ENCODE measurements around the gene NSUN6.
A peak's percentile ranks its signal among the peaks of the same experiment; 100 is the strongest.

NSUN6 gene

GRCh38 chr10:18561861-18562551 is 89.4 kb downstream of the NSUN6 start:
- DNase-seq (ENCODE audit: low spot score): no peak

GRCh38 chr10:18557960-18558359 is 93.4 kb downstream of the NSUN6 start:
- DNase-seq (ENCODE audit: low spot score): no peak

GRCh38 chr10:18556522-18557147 is 94.8 kb downstream of the NSUN6 start:
- no peak for DNase-seq (ENCODE audit: low spot score)

- DNase-seq (ENCODE audit: low spot score): no peak
These were observed 96.9 kb downstream of the NSUN6 start for GRCh38 chr10:18554479-18554878.

GRCh38 chr10:18551473-18551872 is 99.9 kb downstream of the NSUN6 start:
- no peak for DNase-seq (ENCODE audit: low spot score)

- no peak for DNase-seq (ENCODE audit: low spot score)
These were observed 102.3 kb downstream of the NSUN6 start for GRCh38 chr10:18549105-18549504.

- no peak for DNase-seq (ENCODE audit: low spot score)
These were observed 105.6 kb downstream of the NSUN6 start for GRCh38 chr10:18545621-18546305.

- DNase-seq (ENCODE audit: low spot score): no peak
These were observed 108.6 kb downstream of the NSUN6 start for GRCh38 chr10:18542832-18543231.

GRCh38 chr10:18540195-18540594 is 111.2 kb downstream of the NSUN6 start:
- no peak for DNase-seq (ENCODE audit: low spot score)

- DNase-seq (ENCODE audit: low spot score): no peak
These were observed 112.1 kb downstream of the NSUN6 start for GRCh38 chr10:18539335-18539734.

- no peak for DNase-seq (ENCODE audit: low spot score)
These were observed 117.5 kb downstream of the NSUN6 start for GRCh38 chr10:18533896-18534295.

- no peak for DNase-seq (ENCODE audit: low spot score)
These were observed 118.4 kb downstream of the NSUN6 start for GRCh38 chr10:18532881-18533535.

- no peak for DNase-seq (ENCODE audit: low spot score)
These were observed 123.1 kb downstream of the NSUN6 start for GRCh38 chr10:18528292-18528691.

- no peak for DNase-seq (ENCODE audit: low spot score)
These were observed 123.7 kb downstream of the NSUN6 start for GRCh38 chr10:18527687-18528086.

GRCh38 chr10:18523858-18524257 is 127.5 kb downstream of the NSUN6 start:
- no peak for DNase-seq (ENCODE audit: low spot score)

GRCh38 chr10:18523025-18523424 is 128.4 kb downstream of the NSUN6 start:
- peak; percentile 11 for DNase-seq (ENCODE audit: low spot score)

GRCh38 chr10:18516851-18517250 is 134.5 kb downstream of the NSUN6 start:
- DNase-seq (ENCODE audit: low spot score): no peak

GRCh38 chr10:18514537-18514936 is 136.8 kb downstream of the NSUN6 start:
- DNase-seq (ENCODE audit: low spot score): no peak

- DNase-seq (ENCODE audit: low spot score): no peak
These were observed 142.8 kb downstream of the NSUN6 start for GRCh38 chr10:18508587-18508986.

- no peak for DNase-seq (ENCODE audit: low spot score)
These were observed 145.8 kb downstream of the NSUN6 start for GRCh38 chr10:18505456-18506118.

- no peak for DNase-seq (ENCODE audit: low spot score)
These were observed 147.2 kb downstream of the NSUN6 start for GRCh38 chr10:18504161-18504560.

GRCh38 chr10:18501629-18502028 is 149.8 kb downstream of the NSUN6 start:
- no peak for DNase-seq (ENCODE audit: low spot score)

Measured in pons (tissue), 1 donor.